IMR-90 (cell line): ENCODE data around the gene LNX1. TPM values are rescaled to one million over a fixed set of nuclear protein-coding genes. Genes with fewer than 3 reads are reported as not detected.
A peak's percentile ranks its signal among the peaks of the same experiment; 100 is the strongest.

Experiments
- ATAC-seq: fragments of 200-7000 bp; cut with Tn5 transposase; 2 replicates; pipeline ENCODE4 v1.9.1; 2020; ENCODE audit warnings: low read depth, mild to moderate bottlenecking, moderate library complexity
- BruUV-seq: library from RNA; stranded (reverse); fragments of 400-500 nt; replicated peaks from 2 replicates; lab custom pipeline; 2021; lab: Mats Ljungman, UMichigan
- CTCF ChIA-PET: fragments of 300-600 bp; formaldehyde crosslinking; extraction: SDS; loops from one replicate; lab custom pipeline; 2021; ENCODE audit warnings: antibody characterized with exemption; lab: Yijun Ruan, JAX
- POLR2A ChIA-PET: fragments of 300-600 bp; sonication (Branson Sonifier 250); formaldehyde crosslinking; loops from one replicate; lab custom pipeline; 2022; ENCODE audit warnings: antibody characterized with exemption; ENCODE audit not compliant: unreplicated experiment; lab: Charles Lee
- DNase-seq: peaks from one replicate; pipeline ENCODE4 v3.0.0; 2013
- H2AFZ ChIP-seq: replicated peaks from 2 replicates; pipeline ENCODE3; 2013; ENCODE audit warnings: low read length, mild to moderate bottlenecking; ENCODE audit not compliant: poor library complexity
- H2AK5ac ChIP-seq: 2 replicates; pipeline ENCODE4 v1.6.1; 2013; ENCODE audit warnings: low read depth, low read length, inconsistent platforms
- H2AK9ac ChIP-seq: replicated peaks from 2 replicates; pipeline ENCODE3; 2013; ENCODE audit warnings: mild to moderate bottlenecking, low read depth, low read length, moderate library complexity; ENCODE audit not compliant: poor library complexity
- H2BK120ac ChIP-seq: 2 replicates; pipeline ENCODE4 v1.6.1; 2013; ENCODE audit warnings: low read depth, low read length, inconsistent platforms
- H2BK15ac ChIP-seq: 3 replicates; pipeline ENCODE4 v1.6.1; 2013; ENCODE audit warnings: low read depth, low read length, inconsistent platforms
- H2BK20ac ChIP-seq: 2 replicates; pipeline ENCODE4 v1.6.1; 2013; ENCODE audit warnings: low read depth, mild to moderate bottlenecking, inconsistent platforms, low read length, moderate library complexity
- H2BK5ac ChIP-seq: 2 replicates; pipeline ENCODE4 v1.6.1; 2013; ENCODE audit warnings: mild to moderate bottlenecking, low read depth, low read length, inconsistent platforms; ENCODE audit not compliant: poor library complexity, severe bottlenecking
- H3K14ac ChIP-seq: replicated peaks from 2 replicates; pipeline ENCODE4 v1.6.1; 2013; ENCODE audit warnings: low read depth, low read length, inconsistent platforms
- H3K18ac ChIP-seq: 2 replicates; pipeline ENCODE4 v1.6.1; 2013; ENCODE audit warnings: low read depth, low read length, control low read depth
- H3K23ac ChIP-seq: 2 replicates; pipeline ENCODE4 v1.6.1; 2013; ENCODE audit warnings: low read depth, low read length, inconsistent platforms
- H3K27ac ChIP-seq: 2 replicates; pipeline ENCODE4 v1.5.1; 2013; ENCODE audit warnings: mild to moderate bottlenecking, control low read depth, low read length; ENCODE audit not compliant: insufficient read depth
- H3K27me3 ChIP-seq: 2 replicates; pipeline ENCODE4 v1.6.1; 2013; ENCODE audit warnings: low read length; ENCODE audit not compliant: control insufficient read depth, insufficient read depth
- H3K36me3 ChIP-seq: 2 replicates; pipeline ENCODE4 v1.6.1; 2013; ENCODE audit warnings: low read length, mixed read lengths; ENCODE audit not compliant: control insufficient read depth, insufficient read depth
- H3K4ac ChIP-seq: 2 replicates; pipeline ENCODE4 v1.6.1; 2013; ENCODE audit warnings: low read depth, low read length, inconsistent platforms
- H3K4me1 ChIP-seq: 2 replicates; pipeline ENCODE4 v1.6.1; 2013; ENCODE audit warnings: low read length, mixed read lengths; ENCODE audit not compliant: control insufficient read depth, insufficient read depth
- H3K4me2 ChIP-seq: 2 replicates; pipeline ENCODE4 v1.6.1; 2013; ENCODE audit warnings: low read depth, mild to moderate bottlenecking, control low read depth, low read length, moderate library complexity
- H3K4me3 ChIP-seq: 2 replicates; pipeline ENCODE4 v1.5.1; 2013; ENCODE audit warnings: low read depth, mild to moderate bottlenecking, control low read depth, low read length, moderate library complexity; ENCODE audit not compliant: insufficient read depth
- H3K56ac ChIP-seq: 2 replicates; pipeline ENCODE4 v1.6.1; 2013; ENCODE audit warnings: low read length, inconsistent platforms; ENCODE audit not compliant: insufficient read depth; ENCODE audit errors: extremely low read depth
- H3K79me1 ChIP-seq, 2 experiments: 2 replicates each; pipeline ENCODE4 v1.6.1; 2013; ENCODE audit warnings: low read length in 2 of 2, inconsistent platforms in 1 of 2, low read depth in 1 of 2
- H3K9ac ChIP-seq: 2 replicates; pipeline ENCODE4 v1.6.1; 2013; ENCODE audit warnings: low read depth, low read length, control low read depth
- H3K9me1 ChIP-seq: 2 replicates; pipeline ENCODE4 v1.6.1; 2013; ENCODE audit warnings: low read length, inconsistent platforms; ENCODE audit not compliant: insufficient read depth
- H3K9me3 ChIP-seq: 2 replicates; pipeline ENCODE4 v1.6.1; 2013; ENCODE audit warnings: low read length; ENCODE audit not compliant: control insufficient read depth, insufficient read depth
- H4K20me1 ChIP-seq: 2 replicates; pipeline ENCODE4 v1.6.1; 2013; ENCODE audit warnings: low read length, inconsistent platforms; ENCODE audit not compliant: insufficient read depth
- H4K5ac ChIP-seq: 2 replicates; pipeline ENCODE4 v1.6.1; 2013; ENCODE audit warnings: mild to moderate bottlenecking, low read depth, low read length, control low read depth
- H4K8ac ChIP-seq, 2 experiments: 2 replicates each; pipeline ENCODE4 v1.6.1; 2013; ENCODE audit warnings: low read depth in 2 of 2, low read length in 2 of 2, control low read depth in 1 of 2, inconsistent platforms in 1 of 2
- H4K91ac ChIP-seq: 2 replicates; pipeline ENCODE4 v1.6.1; 2013; ENCODE audit warnings: low read depth, low read length, inconsistent platforms; ENCODE audit not compliant: insufficient read depth
- BHLHE40 ChIP-seq: fragments of 150-350 bp; IDR thresholded peaks from 2 replicates; pipeline ENCODE4 v1.6.1; 2016; ENCODE audit warnings: mild to moderate bottlenecking, low read depth, low read length
- CEBPB ChIP-seq: IDR thresholded peaks from 2 replicates; pipeline ENCODE4 v1.6.1; 2012; ENCODE audit warnings: low read depth, low read length, improper control_type of control experiment
- CHD1 ChIP-seq: IDR thresholded peaks from 2 replicates; pipeline ENCODE4 v1.6.1; 2012; ENCODE audit warnings: low read depth, low read length, improper control_type of control experiment
- FOS ChIP-seq: fragments of 150-350 bp; IDR thresholded peaks from 2 replicates; pipeline ENCODE4 v1.6.1; 2016; ENCODE audit warnings: low read depth, low read length
- MAFK ChIP-seq: IDR thresholded peaks from 2 replicates; pipeline ENCODE4 v1.6.1; 2012; ENCODE audit warnings: low read depth, low read length, improper control_type of control experiment
- MAZ ChIP-seq: IDR thresholded peaks from 2 replicates; pipeline ENCODE4 v1.6.1; 2012; ENCODE audit warnings: low read depth, mild to moderate bottlenecking, low read length, improper control_type of control experiment, moderate library complexity, borderline replicate concordance
- MXI1 ChIP-seq: IDR thresholded peaks from 2 replicates; pipeline ENCODE4 v1.6.1; 2012; ENCODE audit warnings: low read depth, mild to moderate bottlenecking, low read length, moderate library complexity, borderline replicate concordance
- POLR2A ChIP-seq: IDR thresholded peaks from 2 replicates; pipeline ENCODE4 v1.6.1; 2012; ENCODE audit warnings: mild to moderate bottlenecking, low read depth, low read length
- RAD21 ChIP-seq: IDR thresholded peaks from 2 replicates; pipeline ENCODE4 v1.6.1; 2012; ENCODE audit warnings: low read length, improper control_type of control experiment
- RCOR1 ChIP-seq: IDR thresholded peaks from 2 replicates; pipeline ENCODE4 v1.6.1; 2012; ENCODE audit warnings: mild to moderate bottlenecking, low read length, improper control_type of control experiment; ENCODE audit not compliant: insufficient replicate concordance
- RFX5 ChIP-seq: IDR thresholded peaks from 2 replicates; pipeline ENCODE4 v1.8.0; 2012; ENCODE audit warnings: low read depth, mild to moderate bottlenecking, low read length, moderate library complexity
- WGBS, 2 experiments: methylation state at CpG; one replicate each; pipeline versions ENCODE4 v1.1.5 to v1.1.7; 2013; ENCODE audit warnings: missing lambda C conversion rate in 2 of 2; ENCODE audit not compliant: insufficient read length in 1 of 2; ENCODE audit errors: extremely low coverage in 2 of 2; 5-methylcytosine and 5-hydroxymethylcytosine counted together
- dilution Hi-C: fragments of 300-500 bp; cut with HindIII; formaldehyde crosslinking; loops from one replicate; pipeline ENCODE4 v1.14.3; 2018; ENCODE audit warnings: low sequenced_read_pairs; ENCODE audit not compliant: unreplicated experiment
- in situ Hi-C: fragments of 300-500 bp; cut with MboI; formaldehyde crosslinking; loops from 3 replicates; pipeline ENCODE4 v1.14.3; 2019; ENCODE audit warnings: low sequenced_read_pairs, inconsistent platforms, mixed read lengths
- intact Hi-C: fragments of 100-400 bp; cut with micrococcal nuclease; formaldehyde crosslinking; loops from 2 replicates; pipeline ENCODE4 v1.10.0; 2022
- polyA plus RNA-seq, 3 experiments: library from polyadenylated mRNA; depleted of rRNA; stranded (reverse); fragments of >200 nt; gene quantifications; 2 replicates each; pipeline ENCODE4 v1.2.3, GENCODE V29; 2012; ENCODE audit warnings: low replicate concordance in 1 of 3
- total RNA-seq: library from RNA; depleted of rRNA; stranded (reverse); fragments of >200 nt; gene quantifications from 2 replicates; pipeline ENCODE4 v1.2.3, GENCODE V29; 2012
- TF ChIP-seq, protein P1 (sequence below): fragments of 150-350 bp; IDR thresholded peaks from 2 replicates; pipeline ENCODE4 v1.6.1; 2016; ENCODE audit warnings: low read depth, mild to moderate bottlenecking, low read length, moderate library complexity, borderline replicate concordance
- TF ChIP-seq, protein P2 (sequence below): fragments of 150-350 bp; IDR thresholded peaks from 2 replicates; pipeline ENCODE4 v1.6.1; 2017; ENCODE audit warnings: mild to moderate bottlenecking, antibody characterized with exemption, low read length, low read depth

LNX1 gene
- total and polyA plus RNA-seq, 2 of the 4 experiments (the other 2 are of a cell fraction), result 0.15 to 0.36 TPM

DNA sequence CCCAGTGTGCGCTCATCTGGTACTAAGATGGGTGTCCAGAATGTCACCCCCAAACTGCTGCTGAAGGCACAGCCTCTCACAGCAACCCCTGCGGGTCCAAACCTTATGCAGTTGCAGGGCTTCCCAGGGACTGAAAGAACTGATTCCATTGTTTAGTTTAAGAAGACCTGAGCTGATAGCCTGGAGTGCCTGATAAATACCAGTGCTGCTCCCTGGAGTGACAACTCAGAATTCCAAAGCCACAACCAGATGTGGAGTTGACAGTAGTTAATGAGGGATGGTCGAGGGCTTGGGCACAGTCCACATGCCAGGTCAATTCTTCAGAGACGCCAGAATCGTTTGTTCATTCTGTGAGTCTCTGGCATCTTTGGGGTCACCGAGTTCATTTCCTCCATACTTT, 71.2 kb downstream of the LNX1 start:
- Histone ChIP-seq H2BK120ac (no peak overlapping the region), H3K27me3 (no peaks in the 10 kb centered on the region), H2AFZ (no peak overlapping the region), H3K4me3 (no peak overlapping the region), H3K14ac (0 out of 2 replicates have a peak overlapping the region, but pooled peaks have one; percentile 9), H2BK5ac (no peak overlapping the region), H2BK20ac (peak overlapping the region; percentile 62; the same call in 1 of the 2 replicates), H3K27ac (no peak overlapping the region), H3K4me2 (no peak overlapping the region), H3K9me3 (no peaks in the 10 kb centered on the region), H3K4ac (0 out of 2 replicates have a peak overlapping the region, but pooled peaks have one; percentile 45), H4K8ac (no peak overlapping the region), H3K23ac (no peak overlapping the region), H4K91ac (0 out of 2 replicates have a peak overlapping the region, but pooled peaks have one; percentile 15), H2BK15ac (no peak overlapping the region), H3K36me3 (no peaks in the 10 kb centered on the region), H3K56ac (no peak overlapping the region), H4K5ac (no peak overlapping the region), H2AK5ac (no peak overlapping the region), H3K79me1 (no peaks in the 10 kb centered on the region), H4K20me1 (no peaks in the 10 kb centered on the region), H3K9ac (no peak overlapping the region), H3K4me1 (peaks cover 2% of the 10 kb centered on the region), H3K9me1 (no peaks in the 10 kb centered on the region; the same call in 1 of the 2 replicates), H2AK9ac (no peak overlapping the region), H3K18ac (no peak overlapping the region)
- intact Hi-C loops, result no loop called here
- DNase-seq (no peak), ATAC-seq (peak; percentile 21; the same call in 1 of the 2 replicates)
- TF ChIP-seq CEBPB (no peak), MAZ (no peak), BHLHE40 (no peak), RAD21 (no peak), RFX5 (no peak), FOS (no peak), MAFK (no peak), MXI1 (no peak), RCOR1 (no peak), POLR2A (no peak), CHD1 (no peak)
- TF ChIP-seq, protein P1, sequence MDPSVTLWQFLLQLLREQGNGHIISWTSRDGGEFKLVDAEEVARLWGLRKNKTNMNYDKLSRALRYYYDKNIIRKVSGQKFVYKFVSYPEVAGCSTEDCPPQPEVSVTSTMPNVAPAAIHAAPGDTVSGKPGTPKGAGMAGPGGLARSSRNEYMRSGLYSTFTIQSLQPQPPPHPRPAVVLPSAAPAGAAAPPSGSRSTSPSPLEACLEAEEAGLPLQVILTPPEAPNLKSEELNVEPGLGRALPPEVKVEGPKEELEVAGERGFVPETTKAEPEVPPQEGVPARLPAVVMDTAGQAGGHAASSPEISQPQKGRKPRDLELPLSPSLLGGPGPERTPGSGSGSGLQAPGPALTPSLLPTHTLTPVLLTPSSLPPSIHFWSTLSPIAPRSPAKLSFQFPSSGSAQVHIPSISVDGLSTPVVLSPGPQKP, result no peak
- TF ChIP-seq, protein P2, sequence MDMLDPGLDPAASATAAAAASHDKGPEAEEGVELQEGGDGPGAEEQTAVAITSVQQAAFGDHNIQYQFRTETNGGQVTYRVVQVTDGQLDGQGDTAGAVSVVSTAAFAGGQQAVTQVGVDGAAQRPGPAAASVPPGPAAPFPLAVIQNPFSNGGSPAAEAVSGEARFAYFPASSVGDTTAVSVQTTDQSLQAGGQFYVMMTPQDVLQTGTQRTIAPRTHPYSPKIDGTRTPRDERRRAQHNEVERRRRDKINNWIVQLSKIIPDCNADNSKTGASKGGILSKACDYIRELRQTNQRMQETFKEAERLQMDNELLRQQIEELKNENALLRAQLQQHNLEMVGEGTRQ, result no peak
- 30% methylated on average over 2 of the region's 6 CpGs; no CpG with 5 or more reads in 1 of the 2 experiments for WGBS, 2 experiments
- CTCF ChIA-PET, result no interaction called here
- BruUV-seq, result no TSS peak
- dilution Hi-C loops, result no loop called here
- POLR2A ChIA-PET, result no interaction called here
- in situ Hi-C loops, result no loop called here
